ENCODE data around the gene TAF1A.
"Not testable (repeated sequence)": the region's sequence is repeated elsewhere in the genome, so short reads cannot be mapped to it uniquely, and the experiment has no call there.

Gene TAF1A

GRCh38 chr1:222616525-222616924, 26.8 kb upstream of the TAF1A start:
- H3K4me1 Mint-ChIP-seq (ENCODE audit: low read depth): peaks cover 37% of the 10 kb centered on the region
- H3K9me3 Mint-ChIP-seq: no peaks in the 10 kb centered on the region
- peaks cover 9% of the 10 kb centered on the region for H3K36me3 Mint-ChIP-seq (ENCODE audit: low read depth)
- H3K4me3 Mint-ChIP-seq: peak overlapping the region; percentile 84
- no peak overlapping the region for H3K27ac Mint-ChIP-seq
- H3K27me3 Mint-ChIP-seq: peaks cover 29% of the 10 kb centered on the region

DNA sequence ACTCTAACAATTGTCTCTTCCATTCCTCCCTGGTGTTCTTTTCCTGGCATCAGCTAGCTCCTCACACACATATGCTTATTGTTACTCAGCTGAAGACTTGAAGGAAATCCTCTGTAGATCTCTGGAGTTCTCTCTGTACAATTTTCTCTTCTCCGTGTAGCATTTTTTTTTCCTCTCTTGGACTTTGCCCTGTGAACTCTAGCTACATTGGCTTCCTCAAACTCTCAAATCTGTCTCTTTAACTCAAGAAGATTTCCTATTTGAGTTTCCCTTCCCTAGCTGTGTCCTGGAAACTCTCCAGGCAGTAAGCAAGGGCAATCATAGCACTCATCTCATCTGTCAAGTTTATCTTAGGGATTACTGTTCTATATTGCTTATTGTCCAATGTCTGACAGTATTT, 23.9 kb upstream of the TAF1A start:
- Mint-ChIP-seq H3K4me3 (no peak overlapping the region), H3K27ac (no peak overlapping the region), H3K36me3 (ENCODE audit: low read depth) (no peaks in the 10 kb centered on the region), H3K9me3 (no peaks in the 10 kb centered on the region), H3K27me3 (peaks cover 40% of the 10 kb centered on the region), H3K4me1 (ENCODE audit: low read depth) (peaks cover 10% of the 10 kb centered on the region)

DNA sequence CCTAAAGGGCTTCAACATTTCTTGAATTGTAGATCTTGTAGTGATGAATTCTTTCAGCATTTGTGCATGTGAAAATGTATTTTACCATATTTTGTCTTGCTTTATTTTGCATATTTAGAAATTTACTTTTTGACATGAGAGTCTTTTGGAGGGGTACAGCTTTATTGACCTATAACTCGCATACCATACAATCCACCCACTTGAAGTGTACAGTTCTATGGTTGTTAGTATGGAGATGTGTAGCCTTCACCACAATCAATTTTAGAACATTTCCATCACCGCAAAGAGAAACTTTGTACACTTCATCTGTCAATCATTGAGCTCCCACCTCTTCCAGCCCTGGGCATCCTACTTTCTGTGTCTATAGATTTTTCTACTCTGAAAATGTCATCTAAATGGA, 21.0 kb upstream of the TAF1A start:
- Mint-ChIP-seq H3K27me3 (peaks cover 40% of the 10 kb centered on the region), H3K9me3 (no peaks in the 10 kb centered on the region), H3K4me3 (no peak overlapping the region), H3K4me1 (ENCODE audit: low read depth) (no peaks in the 10 kb centered on the region), H3K27ac (no peak overlapping the region), H3K36me3 (ENCODE audit: low read depth) (no peaks in the 10 kb centered on the region)

DNA sequence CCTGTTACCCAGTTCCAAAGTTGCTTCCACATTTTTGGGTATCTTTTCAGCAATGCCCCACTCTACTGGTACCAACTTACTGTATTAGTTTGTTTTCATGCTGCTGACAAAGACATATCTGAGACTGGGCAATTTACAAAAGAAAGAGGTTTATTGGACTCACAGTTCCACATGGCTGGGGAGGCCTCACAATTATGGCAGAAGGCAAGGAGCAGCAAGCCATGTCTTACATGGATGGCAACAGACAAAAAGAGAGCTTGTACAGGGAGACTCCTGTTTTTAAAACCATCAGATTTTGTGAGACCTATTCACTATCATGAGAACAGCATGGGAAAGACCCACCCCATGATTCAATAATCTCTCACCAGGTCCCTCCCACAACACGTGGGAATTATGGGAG, 19.4 kb upstream of the TAF1A start:
- not testable (repeated sequence) for H3K4me1 Mint-ChIP-seq (ENCODE audit: low read depth); H3K36me3 Mint-ChIP-seq (ENCODE audit: low read depth); H3K4me3 Mint-ChIP-seq; H3K27ac Mint-ChIP-seq; H3K9me3 Mint-ChIP-seq
- H3K27me3 Mint-ChIP-seq: peaks cover 28% of the 10 kb centered on the region

DNA sequence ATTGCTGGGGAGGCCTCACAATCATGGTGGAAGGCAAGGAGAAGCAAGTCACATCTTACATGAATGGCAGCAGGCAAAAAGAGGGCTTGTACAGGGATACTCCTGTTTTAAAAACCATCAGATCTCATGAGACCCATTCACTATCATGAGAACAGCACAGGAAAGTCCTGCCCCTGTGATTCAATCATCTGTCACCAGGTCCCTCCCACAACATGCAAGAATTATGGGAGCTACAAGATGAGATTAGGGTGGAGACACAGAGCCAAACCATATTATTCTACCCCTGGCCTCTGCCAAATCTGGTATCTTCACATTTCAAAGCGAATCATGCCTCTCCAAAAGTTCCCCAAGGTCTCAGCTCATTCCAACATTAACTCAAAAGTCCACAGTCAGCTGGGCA, 17.0 kb upstream of the TAF1A start:
- H3K9me3 Mint-ChIP-seq: no peaks in the 10 kb centered on the region
- no peak overlapping the region for H3K27ac Mint-ChIP-seq
- H3K27me3 Mint-ChIP-seq: peaks cover 12% of the 10 kb centered on the region
- no peaks in the 10 kb centered on the region for H3K36me3 Mint-ChIP-seq (ENCODE audit: low read depth)
- H3K4me1 Mint-ChIP-seq (ENCODE audit: low read depth): no peaks in the 10 kb centered on the region
- no peak overlapping the region for H3K4me3 Mint-ChIP-seq

DNA sequence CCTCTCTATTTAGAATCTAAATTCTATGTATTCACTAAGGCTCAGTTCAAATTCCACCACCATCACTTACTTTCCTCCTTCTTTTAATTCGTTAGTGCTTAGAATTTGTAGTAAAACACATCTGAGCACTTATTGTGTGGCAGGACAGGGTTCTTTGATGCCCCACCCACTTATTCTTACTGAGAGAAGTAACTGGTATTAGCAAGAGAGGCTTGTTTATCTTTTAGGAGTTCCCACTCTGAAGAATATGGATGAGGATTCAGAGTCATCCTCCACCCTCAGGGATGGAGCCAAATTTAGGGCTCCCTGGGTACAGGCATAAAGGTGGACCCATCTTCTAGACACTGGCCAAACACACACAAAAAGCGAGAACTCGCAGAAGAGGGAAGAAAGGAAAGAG, 11.5 kb upstream of the TAF1A start:
- Mint-ChIP-seq H3K36me3 (ENCODE audit: low read depth) (no peaks in the 10 kb centered on the region), H3K27me3 (no peaks in the 10 kb centered on the region), H3K9me3 (no peaks in the 10 kb centered on the region), H3K4me1 (ENCODE audit: low read depth) (peaks cover 3% of the 10 kb centered on the region), H3K27ac (no peak overlapping the region), H3K4me3 (no peak overlapping the region)

GRCh38 chr1:222600281-222600680, 10.5 kb upstream of the TAF1A start:
- no peak overlapping the region for H3K27ac Mint-ChIP-seq
- H3K4me1 Mint-ChIP-seq (ENCODE audit: low read depth): peaks cover 3% of the 10 kb centered on the region
- H3K27me3 Mint-ChIP-seq: no peaks in the 10 kb centered on the region
- no peak overlapping the region for H3K4me3 Mint-ChIP-seq
- H3K36me3 Mint-ChIP-seq (ENCODE audit: low read depth): no peaks in the 10 kb centered on the region
- no peaks in the 10 kb centered on the region for H3K9me3 Mint-ChIP-seq

GRCh38 chr1:222596696-222597095, 7.0 kb upstream of the TAF1A start:
- Mint-ChIP-seq H3K27me3 (no peaks in the 10 kb centered on the region), H3K36me3 (ENCODE audit: low read depth) (no peaks in the 10 kb centered on the region), H3K4me1 (ENCODE audit: low read depth) (peaks cover 3% of the 10 kb centered on the region), H3K4me3 (no peak overlapping the region), H3K9me3 (no peaks in the 10 kb centered on the region), H3K27ac (no peak overlapping the region)

DNA sequence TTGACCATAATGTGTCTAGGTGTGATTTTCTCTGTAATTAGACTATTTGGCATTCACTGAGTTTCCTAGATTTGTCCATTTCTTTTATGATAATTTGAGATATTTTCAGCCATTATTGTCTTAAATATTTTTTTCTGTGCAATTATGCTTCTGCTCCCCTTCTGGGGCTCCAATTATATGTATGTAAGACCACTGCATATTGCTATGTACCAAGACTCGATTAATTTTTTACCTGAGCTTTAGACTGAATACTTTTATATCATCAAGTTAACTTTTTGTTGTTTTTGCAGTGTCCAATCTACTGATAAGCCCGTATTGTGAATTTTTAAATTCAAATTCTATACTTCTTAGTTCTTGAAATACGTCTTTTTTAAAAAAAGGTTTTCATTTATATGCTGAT, 5.1 kb upstream of the TAF1A start:
- no peak overlapping the region for H3K27ac Mint-ChIP-seq
- H3K36me3 Mint-ChIP-seq (ENCODE audit: low read depth): no peaks in the 10 kb centered on the region
- H3K4me3 Mint-ChIP-seq: no peak overlapping the region
- H3K9me3 Mint-ChIP-seq: no peaks in the 10 kb centered on the region
- peaks cover 11% of the 10 kb centered on the region for H3K4me1 Mint-ChIP-seq (ENCODE audit: low read depth)
- no peaks in the 10 kb centered on the region for H3K27me3 Mint-ChIP-seq

- Mint-ChIP-seq H3K4me1 (ENCODE audit: low read depth) (peaks cover 35% of the 10 kb centered on the region), H3K27ac (no peak overlapping the region), H3K36me3 (ENCODE audit: low read depth) (peaks cover 24% of the 10 kb centered on the region), H3K27me3 (no peaks in the 10 kb centered on the region), H3K9me3 (no peaks in the 10 kb centered on the region), H3K4me3 (no peak overlapping the region)
These were observed 2.4 kb upstream of the TAF1A start for GRCh38 chr1:222592171-222592570.

GRCh38 chr1:222588135-222588534, 1.6 kb downstream of the TAF1A start:
- Mint-ChIP-seq H3K27me3 (no peaks in the 10 kb centered on the region), H3K9me3 (no peaks in the 10 kb centered on the region), H3K27ac (peak overlapping the region; percentile 59), H3K36me3 (ENCODE audit: low read depth) (peaks cover 54% of the 10 kb centered on the region), H3K4me1 (ENCODE audit: low read depth) (peaks cover 58% of the 10 kb centered on the region), H3K4me3 (peak overlapping the region; percentile 97)

DNA sequence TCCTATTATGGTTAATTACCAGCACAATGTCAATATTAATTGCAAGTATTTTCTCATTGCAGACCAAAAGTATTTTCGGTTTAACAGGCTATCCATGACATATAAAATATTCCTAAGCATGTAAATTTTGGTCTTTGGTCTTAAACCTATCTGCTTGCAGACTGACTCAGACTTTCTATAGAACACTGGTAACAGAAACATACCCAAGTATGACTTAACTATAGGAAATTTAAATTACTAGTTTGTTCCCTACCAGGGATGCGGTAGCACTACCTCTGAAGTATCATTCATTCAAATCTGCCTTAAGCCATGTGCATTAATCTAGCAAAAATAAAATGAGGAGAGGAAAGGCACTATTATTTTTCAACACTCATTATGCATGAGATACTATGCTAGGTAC, 2.9 kb downstream of the TAF1A start:
- H3K36me3 Mint-ChIP-seq (ENCODE audit: low read depth): peaks cover 67% of the 10 kb centered on the region
- H3K4me1 Mint-ChIP-seq (ENCODE audit: low read depth): peaks cover 71% of the 10 kb centered on the region
- H3K27ac Mint-ChIP-seq: peak overlapping the region; percentile 76
- no peaks in the 10 kb centered on the region for H3K9me3 Mint-ChIP-seq
- H3K27me3 Mint-ChIP-seq: no peaks in the 10 kb centered on the region
- H3K4me3 Mint-ChIP-seq: peak overlapping the region; percentile 47

GRCh38 chr1:222583079-222583478, 6.7 kb downstream of the TAF1A start:
- Mint-ChIP-seq H3K27me3 (no peaks in the 10 kb centered on the region), H3K36me3 (ENCODE audit: low read depth) (peaks cover 84% of the 10 kb centered on the region), H3K9me3 (no peaks in the 10 kb centered on the region), H3K27ac (peak overlapping the region; percentile 68), H3K4me3 (peak overlapping the region; percentile 40), H3K4me1 (ENCODE audit: low read depth) (peaks cover 52% of the 10 kb centered on the region)

GRCh38 chr1:222582099-222582774, 7.5 kb downstream of the TAF1A start:
- Mint-ChIP-seq H3K4me3 (no peak overlapping the region), H3K27me3 (no peaks in the 10 kb centered on the region), H3K9me3 (no peaks in the 10 kb centered on the region), H3K36me3 (ENCODE audit: low read depth) (peaks cover 84% of the 10 kb centered on the region), H3K27ac (no peak overlapping the region), H3K4me1 (ENCODE audit: low read depth) (peaks cover 43% of the 10 kb centered on the region)

DNA sequence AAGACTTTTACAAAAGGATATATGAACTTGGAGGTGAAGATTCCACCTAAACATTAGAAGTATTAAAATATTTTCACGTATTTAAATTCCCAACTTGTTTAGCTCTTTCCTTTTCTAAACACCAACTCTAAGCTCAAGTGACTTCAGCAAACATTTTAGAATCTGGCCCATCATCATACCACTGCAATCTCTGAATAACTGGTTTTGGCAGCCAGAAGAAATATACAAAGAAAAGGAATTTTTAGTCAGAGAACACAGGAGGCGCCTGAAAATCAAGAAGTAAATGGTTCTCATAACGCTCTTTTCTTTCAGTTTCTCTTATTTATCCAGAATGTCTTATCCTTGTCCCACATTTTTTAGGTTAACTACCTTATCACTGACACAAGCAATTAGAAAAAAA, 10.4 kb downstream of the TAF1A start:
- H3K27me3 Mint-ChIP-seq: no peaks in the 10 kb centered on the region
- H3K4me3 Mint-ChIP-seq: no peak overlapping the region
- peaks cover 90% of the 10 kb centered on the region for H3K36me3 Mint-ChIP-seq (ENCODE audit: low read depth)
- H3K4me1 Mint-ChIP-seq (ENCODE audit: low read depth): peaks cover 23% of the 10 kb centered on the region
- H3K9me3 Mint-ChIP-seq: no peaks in the 10 kb centered on the region
- H3K27ac Mint-ChIP-seq: no peak overlapping the region

GRCh38 chr1:222570837-222571236, 18.9 kb downstream of the TAF1A start:
- Mint-ChIP-seq H3K27me3 (no peaks in the 10 kb centered on the region), H3K36me3 (ENCODE audit: low read depth) (peaks cover 78% of the 10 kb centered on the region), H3K9me3 (no peaks in the 10 kb centered on the region), H3K4me1 (ENCODE audit: low read depth) (peaks cover 8% of the 10 kb centered on the region), H3K27ac (no peak overlapping the region), H3K4me3 (no peak overlapping the region)

All from stimulated activated naive CD8-positive, alpha-beta T cell treated with anti-CD3 and anti-CD28 coated beads, Interleukin-15, Interleukin-2, amounts not matched to agents 100 ng/mL and 50 ng/mL, for 24 hours (primary cell).